CD4-positive, alpha-beta T cell treated with Interleukin-10 for 1 hour (primary cell): Measurements from ENCODE around the gene VPS41.

ENCODE experiments used
- DNase-seq: peaks from one replicate; pipeline ENCODE4 v3.0.0-alpha.2; 2020

Gene VPS41

GRCh38 chr7:38851321-38851720 lies 57.7 kb downstream of the VPS41 start:
- DNase-seq: no peak

GRCh38 chr7:38846280-38846679 lies 62.7 kb downstream of the VPS41 start:
- no peak for DNase-seq

GRCh38 chr7:38844952-38845563 lies 63.9 kb downstream of the VPS41 start:
- no peak for DNase-seq

DNA sequence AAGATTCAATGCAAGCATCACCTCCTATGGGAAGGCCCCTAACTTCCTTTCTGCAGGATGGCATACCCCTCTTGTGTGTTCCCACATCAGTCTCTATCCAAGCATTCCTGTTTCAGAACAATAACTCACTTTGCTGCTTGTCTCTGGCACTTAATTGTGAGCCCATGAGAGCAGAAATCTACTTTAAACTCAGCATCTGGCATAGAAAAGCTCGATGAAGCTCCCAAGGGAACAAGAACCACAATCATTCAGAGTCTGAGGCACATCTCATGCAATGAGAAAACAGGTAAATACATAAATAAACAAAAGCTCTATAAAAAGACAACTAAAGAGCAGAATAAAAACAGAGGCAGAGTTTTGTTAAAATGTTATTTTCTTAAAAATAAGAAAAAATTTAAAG lies 66.2 kb downstream of the VPS41 start:
- DNase-seq: no peak

- no peak for DNase-seq
Measured at GRCh38 chr7:38840736-38841460, 68.1 kb downstream of the VPS41 start.

DNA sequence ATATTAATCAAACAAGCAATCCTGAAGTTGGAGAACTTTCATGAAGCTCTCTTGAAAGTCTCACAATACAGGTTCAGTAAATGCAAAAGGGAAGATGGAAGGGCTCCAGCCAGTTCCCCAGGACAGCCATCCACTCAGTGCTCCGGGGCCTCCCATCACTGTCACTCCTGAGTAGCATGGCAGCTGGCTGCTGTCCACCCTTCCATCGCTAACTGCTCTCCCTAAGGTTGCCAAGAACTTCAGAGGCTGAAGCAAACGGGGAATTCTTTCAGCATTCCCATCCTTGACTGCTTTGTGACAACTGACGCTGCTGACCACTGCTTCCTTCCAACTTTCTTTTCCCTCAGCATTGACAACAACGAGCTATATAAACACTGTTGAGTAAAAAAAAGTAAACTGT lies 69.1 kb downstream of the VPS41 start:
- DNase-seq: no peak

DNA sequence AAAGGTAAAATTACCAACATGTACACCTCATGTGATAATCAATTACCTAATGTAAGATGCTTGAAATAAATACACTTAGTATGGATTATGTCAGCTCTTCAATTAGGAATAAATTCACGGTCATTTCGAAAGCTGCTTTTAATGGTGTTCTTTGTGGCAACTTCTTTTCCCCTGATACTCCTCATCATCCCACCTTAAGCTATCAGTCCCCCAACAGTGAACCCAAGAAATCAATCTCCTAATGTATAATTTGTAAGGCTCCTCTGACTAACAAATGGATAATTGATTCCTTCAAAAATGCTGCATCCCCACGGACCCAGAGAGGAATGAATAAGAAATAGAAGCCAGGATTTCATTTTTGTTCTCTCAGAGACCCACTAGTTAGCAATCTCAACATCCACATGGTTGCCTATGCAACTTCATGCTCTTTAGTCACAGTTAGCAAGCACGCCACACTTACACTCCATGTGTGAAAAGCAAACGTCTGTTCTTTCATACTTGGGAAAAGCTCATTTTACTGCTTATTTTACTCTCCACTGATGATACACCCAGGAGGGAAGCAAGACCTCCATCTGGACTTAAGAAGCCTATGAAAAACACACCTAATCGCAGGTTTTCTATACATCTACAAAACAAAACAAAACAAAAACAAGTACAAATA lies 70.1 kb downstream of the VPS41 start:
- DNase-seq: no peak

DNA sequence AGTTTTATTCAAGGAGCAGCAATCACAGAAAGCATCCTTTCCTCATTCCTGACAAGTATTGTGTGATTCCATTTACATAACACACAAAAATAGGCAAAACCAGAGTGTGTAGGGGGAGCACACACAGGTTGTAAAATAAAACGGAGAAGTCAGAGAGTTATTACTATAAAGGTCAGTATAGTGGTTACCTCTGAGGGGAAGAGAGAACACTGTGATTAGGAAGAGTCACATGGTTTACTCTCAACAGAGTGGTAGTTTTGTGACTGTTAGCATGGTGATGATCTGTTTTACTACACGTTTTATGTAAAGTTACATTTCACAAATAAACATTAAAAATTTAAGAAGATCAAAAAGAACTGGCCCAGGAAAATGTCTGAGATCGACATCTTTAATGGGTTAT lies 74.6 kb downstream of the VPS41 start:
- DNase-seq: no peak

DNA sequence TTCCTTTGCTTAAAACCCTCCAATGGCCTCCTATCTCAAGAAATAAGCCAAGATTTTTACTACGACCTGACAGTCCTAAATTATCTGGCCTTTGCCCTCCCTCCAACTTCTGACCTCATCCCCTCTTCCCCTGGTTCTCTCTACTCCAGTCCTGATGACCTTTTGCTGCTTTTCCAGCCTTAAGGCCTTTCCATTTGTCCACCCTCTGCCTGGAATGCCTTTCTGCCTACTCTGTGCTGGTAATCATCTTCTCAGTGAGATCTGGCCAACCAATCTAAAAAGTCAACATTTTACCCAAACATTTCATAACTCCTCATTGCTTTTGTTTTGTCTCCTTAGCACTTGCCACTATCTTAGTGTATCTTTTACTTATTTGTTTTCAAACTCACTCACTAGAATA lies 75.7 kb downstream of the VPS41 start:
- DNase-seq: no peak

DNA sequence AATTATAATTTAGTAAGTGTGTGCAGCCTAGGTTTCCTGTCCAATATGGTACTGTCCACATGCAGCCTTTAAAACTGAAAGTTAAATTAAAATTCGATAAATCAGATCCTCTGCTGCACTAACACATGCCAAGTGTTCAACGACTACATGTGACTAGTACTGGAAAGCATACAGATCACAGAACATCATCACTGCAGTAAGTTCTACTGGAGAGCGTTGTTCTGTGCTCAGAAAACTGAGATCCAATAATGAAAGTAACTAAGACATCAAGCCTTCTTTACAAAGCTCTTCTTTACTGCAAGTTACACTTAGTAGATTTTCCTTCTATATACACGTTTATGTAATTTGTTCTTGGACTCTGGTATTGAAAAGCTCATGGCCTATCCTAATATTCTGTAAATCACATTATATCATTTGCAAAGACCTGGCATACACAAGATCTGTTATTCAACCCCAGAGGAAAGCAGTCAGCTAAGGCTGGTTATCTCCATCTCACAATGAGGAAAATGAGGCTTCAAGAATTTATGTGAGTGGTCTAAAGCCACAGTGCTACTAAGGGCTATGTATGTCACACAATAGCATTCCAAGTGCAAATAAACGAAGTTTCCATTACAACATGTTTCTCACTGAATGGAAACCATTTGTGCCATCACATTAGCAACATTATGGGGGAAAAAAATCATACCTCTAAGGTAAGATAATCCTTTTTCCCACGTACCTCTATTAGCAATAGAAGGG lies 77.6 kb downstream of the VPS41 start:
- DNase-seq: no peak

DNA sequence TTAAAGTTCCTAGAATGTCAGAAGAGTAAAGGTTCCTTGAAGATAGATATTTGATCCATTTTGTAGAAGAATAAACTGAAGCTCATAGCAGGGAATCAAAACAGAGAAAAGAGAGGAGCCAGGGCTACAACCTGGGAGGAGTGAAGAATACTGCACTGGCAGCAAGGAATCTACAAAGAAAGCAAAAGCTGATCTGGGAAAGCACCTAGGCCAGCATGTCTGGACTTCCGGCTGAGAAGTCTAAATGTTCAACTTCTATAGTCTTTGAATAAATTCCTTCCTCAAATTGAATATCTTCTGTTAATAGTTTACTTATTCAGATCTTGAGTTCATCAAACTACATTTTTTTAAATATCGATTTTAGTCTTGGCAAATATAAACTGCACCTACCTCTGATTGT lies 78.2 kb downstream of the VPS41 start:
- no peak for DNase-seq

DNA sequence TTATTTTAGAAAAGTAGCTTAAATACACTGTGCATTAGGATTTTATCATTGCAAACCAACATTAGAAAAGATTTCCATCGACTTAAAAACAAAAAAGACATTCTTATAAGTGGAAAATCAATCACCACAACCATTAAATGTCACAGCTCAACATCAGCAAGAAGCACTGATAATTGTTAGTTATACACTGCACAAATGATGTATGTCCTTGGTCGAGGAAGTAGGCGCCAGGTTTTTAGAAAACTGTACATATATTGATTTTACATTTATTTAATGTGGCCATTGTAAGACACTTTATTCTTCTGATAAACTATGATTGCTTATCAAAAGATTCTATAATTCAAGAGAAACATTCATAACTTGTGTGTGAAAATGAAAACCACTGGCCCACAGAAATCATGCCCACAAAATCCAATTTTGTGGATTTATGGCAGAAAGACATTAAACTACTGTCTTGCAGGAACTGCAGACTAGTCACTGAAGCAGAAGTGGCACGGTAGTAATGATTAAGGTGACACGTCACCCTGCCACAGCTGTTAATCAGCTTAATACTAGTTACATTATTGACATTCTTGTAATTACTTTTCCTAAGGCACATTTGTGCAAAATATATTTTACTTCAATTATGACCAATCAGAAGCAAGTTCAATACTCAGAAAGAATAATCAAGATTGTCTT lies 79.4 kb downstream of the VPS41 start:
- DNase-seq: no peak

DNA sequence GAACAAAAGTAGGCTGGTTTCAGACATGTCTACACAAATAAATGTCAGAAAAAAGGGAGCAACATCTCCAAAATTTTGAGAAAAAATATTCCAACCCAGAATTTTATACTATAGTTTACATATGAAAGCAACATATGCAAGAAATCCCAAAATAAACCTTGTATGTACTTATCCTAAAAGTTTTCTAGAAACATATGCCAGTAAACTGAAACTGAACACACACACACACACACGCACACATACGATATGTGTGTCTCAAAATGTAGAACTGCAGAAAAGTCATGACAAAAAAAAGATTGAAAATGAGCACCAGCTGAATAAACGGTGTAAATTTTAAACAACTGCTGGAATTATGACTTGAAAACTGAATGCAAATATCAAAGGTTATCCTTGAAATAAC lies 81.0 kb downstream of the VPS41 start:
- DNase-seq: no peak

- DNase-seq: no peak
Measured at GRCh38 chr7:38825721-38826440, 83.1 kb downstream of the VPS41 start.

DNA sequence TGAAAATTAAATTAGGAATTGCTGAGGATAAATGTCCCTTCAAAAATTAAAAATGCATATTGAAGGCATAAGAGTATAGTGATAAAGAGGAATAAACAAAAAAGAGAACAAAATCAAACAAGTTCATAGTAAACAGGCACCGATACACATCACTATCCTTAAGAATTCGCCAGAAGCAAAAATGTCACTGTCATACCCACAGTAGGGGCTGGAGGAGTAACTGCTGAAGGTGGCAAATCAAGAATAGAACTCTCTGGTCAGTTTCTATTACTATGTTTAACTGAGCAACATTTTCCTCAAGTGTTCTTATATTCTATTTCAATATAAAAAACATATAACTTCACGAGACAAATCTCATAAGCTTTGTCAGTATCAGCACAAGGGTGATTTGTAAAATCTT lies 84.0 kb downstream of the VPS41 start:
- DNase-seq: no peak

GRCh38 chr7:38822549-38822948 lies 86.4 kb downstream of the VPS41 start:
- no peak for DNase-seq

GRCh38 chr7:38820571-38820970 lies 88.4 kb downstream of the VPS41 start:
- no peak for DNase-seq

DNA sequence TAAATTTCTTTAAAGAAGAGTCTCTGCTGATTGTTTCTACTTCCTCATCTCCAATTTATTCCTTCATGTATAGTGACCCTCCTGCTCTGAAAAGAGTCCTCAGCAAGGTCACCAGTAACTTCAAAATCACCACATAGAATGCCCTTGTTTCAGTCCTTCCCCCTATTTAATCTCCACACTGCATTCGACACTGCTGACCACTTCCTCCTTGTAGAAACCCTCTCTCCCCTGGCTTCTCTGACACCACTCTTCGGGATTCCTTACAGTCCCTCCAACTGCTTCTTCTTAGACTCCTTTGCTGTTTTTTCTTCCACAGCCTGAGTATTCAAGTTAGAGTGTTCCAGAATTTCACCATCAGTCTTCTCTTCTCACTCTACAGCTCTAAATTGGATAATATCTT lies 89.5 kb downstream of the VPS41 start:
- DNase-seq: no peak

DNA sequence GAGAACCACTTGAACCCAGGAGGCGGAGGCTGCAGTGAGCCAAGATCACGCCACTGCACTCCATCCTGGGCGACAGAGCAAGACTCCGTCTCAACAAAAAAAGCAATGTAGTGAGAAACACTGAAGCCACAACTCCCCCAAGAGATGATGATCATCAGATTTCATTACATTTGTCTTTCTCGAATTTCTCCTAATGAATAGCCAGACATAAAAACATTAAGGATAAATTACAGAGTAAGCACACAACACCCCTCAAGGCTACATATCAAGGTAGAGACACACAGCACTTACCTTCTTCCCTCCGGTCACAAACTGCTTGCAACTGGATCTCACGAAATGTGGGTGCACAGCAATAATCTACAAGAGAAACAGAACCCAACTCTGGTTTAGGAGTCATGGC lies 91.5 kb downstream of the VPS41 start:
- DNase-seq: no peak

DNA sequence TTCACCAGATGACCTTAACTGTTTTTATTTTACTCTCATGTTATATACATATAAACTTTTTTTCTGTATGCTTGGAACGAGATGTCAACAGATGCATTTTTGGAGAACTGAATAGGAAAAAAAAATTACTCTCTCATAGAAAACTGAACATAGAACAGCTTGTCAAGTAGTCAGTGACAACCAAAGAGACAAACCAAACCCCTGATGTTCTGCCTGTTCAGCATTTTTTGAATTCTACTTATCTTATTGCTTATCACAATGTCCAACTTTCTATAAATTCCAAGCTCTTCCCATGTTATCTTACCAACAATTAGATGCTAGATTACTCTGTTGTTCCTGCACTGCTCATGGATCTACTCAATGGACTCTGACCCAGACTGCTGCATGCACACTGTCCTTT lies 95.2 kb downstream of the VPS41 start:
- no peak for DNase-seq

DNA sequence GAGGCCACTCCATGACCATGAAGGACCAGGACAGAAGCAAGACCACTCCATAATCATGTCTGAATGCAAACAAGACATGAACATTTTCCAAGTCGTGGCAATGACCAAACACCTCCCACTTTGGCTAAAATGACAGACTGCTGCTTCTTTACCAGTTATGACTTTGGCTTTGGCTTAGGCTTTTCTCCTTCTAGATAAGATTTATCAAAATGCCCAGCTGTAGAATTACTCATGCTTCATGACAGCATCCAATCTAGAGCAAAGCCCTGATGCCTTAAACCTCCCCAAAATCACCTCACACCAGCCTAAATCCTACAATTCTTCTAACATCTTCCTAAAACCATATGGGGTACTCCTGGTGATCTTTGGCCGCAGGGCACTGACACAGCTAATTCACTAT lies 102.1 kb downstream of the VPS41 start:
- no peak for DNase-seq

DNA sequence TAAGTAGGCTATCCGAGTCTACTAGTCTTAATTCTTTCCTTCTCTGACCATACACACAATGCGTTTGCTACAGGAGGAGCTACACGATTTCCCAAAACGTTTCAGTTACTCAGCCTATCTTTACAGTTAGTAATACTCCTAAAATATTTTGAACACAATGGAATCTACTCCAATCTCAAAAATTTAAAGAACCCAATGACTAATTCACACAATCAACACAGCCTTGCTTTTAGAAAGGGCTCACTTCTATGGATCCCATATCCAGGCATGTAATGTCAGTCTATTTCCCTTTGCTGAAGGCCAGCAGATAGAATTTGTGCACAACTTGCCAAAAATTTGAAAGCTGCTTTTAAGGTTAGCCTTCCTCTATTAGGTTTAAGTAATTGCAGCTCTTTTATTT lies 107.2 kb downstream of the VPS41 start:
- DNase-seq: no peak
